BE2C (cell line): ENCODE data around the gene SPP2.

Source experiments
- DNase-seq: peaks from one replicate; pipeline ENCODE4 v3.0.0-alpha.2; 2020
- H3K27me3 ChIP-seq: fragments of 250-450 bp; sonication (Bioruptor Pico); 2 replicates; pipeline ENCODE4 v1.5.1; 2020; ENCODE audit warnings: mild to moderate bottlenecking
- H3K36me3 ChIP-seq: fragments of 250-450 bp; sonication (Bioruptor Pico); 2 replicates; pipeline ENCODE4 v1.5.1; 2020; ENCODE audit warnings: mild to moderate bottlenecking
- H3K4me1 ChIP-seq: fragments of 250-450 bp; sonication (Bioruptor Pico); 2 replicates; pipeline ENCODE4 v1.5.1; 2020
- H3K4me3 ChIP-seq: 2 replicates; pipeline ENCODE4 v1.5.1; 2011; ENCODE audit warnings: low read depth, low read length
- H3K9me3 ChIP-seq: fragments of 250-450 bp; sonication (Bioruptor Pico); 2 replicates; pipeline ENCODE4 v1.5.1; 2020
- CTCF ChIP-seq: IDR thresholded peaks from 2 replicates; pipeline ENCODE4 v1.5.1; 2012; ENCODE audit warnings: mild to moderate bottlenecking, low read depth, low read length

SPP2 gene

GRCh38 chr2:234031207-234031606 is 19.3 kb upstream of the SPP2 start:
- TF ChIP-seq CTCF: no peak
- no peak for DNase-seq
- no peaks in the 10 kb centered on the region for H3K36me3 ChIP-seq
- H3K4me3 ChIP-seq: no peak overlapping the region
- H3K4me1 ChIP-seq: no peaks in the 10 kb centered on the region
- no peaks in the 10 kb centered on the region for H3K27me3 ChIP-seq
- H3K9me3 ChIP-seq: no peaks in the 10 kb centered on the region

- H3K27me3 ChIP-seq: no peaks in the 10 kb centered on the region
- TF ChIP-seq CTCF: no peak
These were observed 18.1 kb upstream of the SPP2 start for GRCh38 chr2:234032279-234032856.

GRCh38 chr2:234033174-234033573 is 17.3 kb upstream of the SPP2 start:
- no peaks in the 10 kb centered on the region for H3K4me1 ChIP-seq
- DNase-seq: no peak
- H3K9me3 ChIP-seq: no peaks in the 10 kb centered on the region
- no peak for TF ChIP-seq CTCF
- no peaks in the 10 kb centered on the region for H3K36me3 ChIP-seq
- H3K27me3 ChIP-seq: no peaks in the 10 kb centered on the region
- no peak overlapping the region for H3K4me3 ChIP-seq

More at GRCh38 chr2:234032279-234032856, 18.1 kb upstream of the SPP2 start:
- no peak for DNase-seq
- Histone ChIP-seq H3K4me1 (no peaks in the 10 kb centered on the region), H3K9me3 (no peaks in the 10 kb centered on the region), H3K4me3 (no peak overlapping the region), H3K36me3 (no peaks in the 10 kb centered on the region)

GRCh38 chr2:234033885-234034284 is 16.6 kb upstream of the SPP2 start:
- no peaks in the 10 kb centered on the region for H3K27me3 ChIP-seq
- no peak for TF ChIP-seq CTCF
- no peak overlapping the region for H3K4me3 ChIP-seq
- no peaks in the 10 kb centered on the region for H3K36me3 ChIP-seq
- H3K4me1 ChIP-seq: no peaks in the 10 kb centered on the region
- no peak for DNase-seq
- no peaks in the 10 kb centered on the region for H3K9me3 ChIP-seq

GRCh38 chr2:234038076-234038802 is 12.3 kb upstream of the SPP2 start:
- Histone ChIP-seq H3K36me3 (no peaks in the 10 kb centered on the region), H3K4me3 (no peak overlapping the region), H3K27me3 (no peaks in the 10 kb centered on the region), H3K9me3 (no peaks in the 10 kb centered on the region), H3K4me1 (no peaks in the 10 kb centered on the region)
- no peak for TF ChIP-seq CTCF
- no peak for DNase-seq

GRCh38 chr2:234044157-234044556 is 6.3 kb upstream of the SPP2 start:
- H3K4me1 ChIP-seq: no peaks in the 10 kb centered on the region
- H3K36me3 ChIP-seq: no peaks in the 10 kb centered on the region
- no peaks in the 10 kb centered on the region for H3K27me3 ChIP-seq
- H3K4me3 ChIP-seq: no peak overlapping the region
- no peak for TF ChIP-seq CTCF
- H3K9me3 ChIP-seq: no peaks in the 10 kb centered on the region
- DNase-seq: no peak
